GM13977 (cell line): Measurements from ENCODE around the gene FBL.

Experiments
- DNase-seq: peaks from one replicate; pipeline ENCODE4 v3.0.0; 2012; ENCODE audit warnings: low spot score
- CTCF ChIP-seq: IDR thresholded peaks from 2 replicates; pipeline ENCODE4 v1.5.1; 2012; ENCODE audit warnings: mild to moderate bottlenecking, control low read depth; ENCODE audit not compliant: insufficient read depth; ENCODE audit errors: extremely low read depth, missing control alignments
- in situ Hi-C: fragments of 300-500 bp; cut with MboI; formaldehyde crosslinking; loops from one replicate; pipeline ENCODE4 v1.12.0; 2022; ENCODE audit warnings: low sequenced_read_pairs, low pct_unique_long_range_greater_than_20kb, mixed read lengths, inconsistent platforms; ENCODE audit not compliant: unreplicated experiment

FBL gene

GRCh38 chr19:39871886-39872866 is 26.0 kb upstream of the FBL start:
- DNase-seq = no peak
- in situ Hi-C loops = no loop called here
- no peak for TF ChIP-seq CTCF

DNA sequence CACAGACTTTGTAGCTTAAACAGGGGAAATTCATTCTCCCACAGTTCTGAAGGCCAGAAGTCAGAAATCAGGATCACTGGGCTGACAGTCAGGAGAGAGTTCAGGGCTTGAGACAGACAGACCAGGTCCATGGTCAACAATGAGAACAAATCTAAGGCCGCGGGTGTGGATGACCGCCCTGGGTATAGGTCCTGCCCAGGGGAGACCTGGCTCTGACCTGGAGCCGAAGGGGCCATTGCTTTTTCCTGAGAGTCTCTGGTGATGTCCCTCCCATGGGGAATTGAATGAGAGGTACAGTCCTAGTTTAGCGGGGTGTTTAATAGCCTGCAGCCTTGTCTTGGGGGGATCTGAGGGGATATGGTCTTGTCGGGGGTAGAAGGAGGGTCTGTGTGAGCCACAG is 25.2 kb upstream of the FBL start:
- in situ Hi-C loops = no loop called here
- TF ChIP-seq CTCF = no peak
- no peak for DNase-seq

DNA sequence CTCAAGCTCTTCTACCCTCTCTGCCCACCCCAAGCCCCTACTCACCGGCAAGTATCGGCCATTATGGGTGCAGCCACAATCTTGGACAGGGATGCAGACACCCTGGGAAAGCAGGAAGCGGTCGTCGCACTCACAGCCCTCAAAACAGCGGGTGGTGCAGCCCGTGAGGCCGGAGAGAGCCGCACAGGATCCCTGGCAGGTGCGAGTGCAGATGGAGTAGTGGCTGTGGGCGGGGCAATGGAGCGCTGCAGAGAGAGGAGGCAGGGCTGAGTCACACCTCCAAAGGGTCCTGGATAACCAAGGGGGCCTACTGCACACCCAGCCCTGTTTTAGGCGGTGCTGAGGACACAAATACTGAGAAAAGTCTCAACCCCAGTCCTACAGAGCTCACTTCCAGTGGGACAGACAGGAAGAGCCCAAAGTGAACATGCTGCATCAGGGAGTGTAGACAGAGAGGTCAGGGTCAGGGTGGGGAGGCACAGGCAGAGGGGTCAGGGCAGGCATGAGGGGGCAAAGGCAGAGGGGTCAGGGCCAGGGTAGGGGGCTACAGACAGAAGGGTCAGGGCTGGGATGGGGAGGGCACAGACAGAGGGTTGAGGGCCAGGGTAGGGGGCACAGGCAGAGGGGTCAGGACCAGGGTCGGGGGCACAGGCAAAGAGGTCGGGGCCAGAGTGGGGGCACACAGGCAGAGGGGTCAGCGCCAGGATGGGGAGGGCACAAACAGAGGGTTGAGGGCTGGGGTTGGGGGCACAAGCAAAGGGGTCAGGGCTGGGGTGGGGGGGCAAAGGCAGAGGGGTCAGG is 24.2 kb upstream of the FBL start:
- no peak for TF ChIP-seq CTCF
- in situ Hi-C loops = no loop called here
- no peak for DNase-seq

DNA sequence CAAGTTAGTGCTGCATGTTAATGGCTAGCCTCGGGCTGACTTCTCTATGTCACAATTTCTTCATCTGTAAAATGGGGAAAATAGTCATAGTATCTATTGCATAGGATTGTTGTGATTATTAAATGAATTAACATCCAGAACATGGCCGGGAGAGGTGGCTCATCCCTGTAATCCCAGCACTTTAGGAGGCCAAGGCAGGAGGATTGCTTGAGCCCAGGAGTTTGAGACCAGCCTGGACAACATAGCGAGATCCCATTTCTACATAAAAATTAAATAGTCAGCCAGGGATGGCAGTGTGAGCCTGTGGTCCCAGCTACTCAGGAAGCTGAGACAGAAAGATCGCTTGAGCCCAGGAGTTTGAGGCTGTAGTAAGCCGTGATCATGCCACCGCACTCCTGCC is 21.8 kb upstream of the FBL start:
- in situ Hi-C loops = no loop called here
- DNase-seq = no peak
- TF ChIP-seq CTCF = no peak

- in situ Hi-C loops = no loop called here
- no peak for TF ChIP-seq CTCF
- DNase-seq = no peak
Observed at GRCh38 chr19:39867133-39867532, 21.0 kb upstream of the FBL start.

GRCh38 chr19:39865953-39866352 is 19.8 kb upstream of the FBL start:
- DNase-seq = no peak
- in situ Hi-C loops = no loop called here
- TF ChIP-seq CTCF = no peak
